NCI-H510A treated with DMSO at 0.1 percent for 48 hours (cell line): ENCODE results near the gene RANBP17.
"Not testable (repeated sequence)": the region's sequence is repeated elsewhere in the genome, so short reads cannot be mapped to it uniquely, and the experiment has no call there.

Experiments
- DNase-seq: peaks from one replicate; lab custom pipeline; 2025; lab: John Stamatoyannopoulos, UW

Gene RANBP17

DNA sequence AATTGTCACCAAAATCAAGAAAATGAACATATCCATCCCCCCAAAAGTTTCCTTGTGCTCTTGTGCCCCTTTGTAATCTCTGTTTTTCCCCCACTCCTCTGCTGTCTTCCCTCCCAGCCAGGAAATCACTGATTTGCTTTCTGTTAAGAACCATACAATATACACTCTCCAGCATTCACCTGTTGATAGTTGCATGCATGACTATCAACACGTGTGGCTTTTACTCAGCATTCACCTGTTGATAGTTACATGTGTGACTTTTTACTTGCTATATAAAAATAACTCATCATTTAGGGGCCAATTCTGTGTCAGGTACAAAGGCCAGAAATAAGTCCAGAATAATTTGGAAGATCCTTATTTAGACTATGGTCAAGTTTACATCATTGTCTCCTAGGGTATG lies 6.0 kb downstream of the RANBP17 start:
- no peak for DNase-seq

DNA sequence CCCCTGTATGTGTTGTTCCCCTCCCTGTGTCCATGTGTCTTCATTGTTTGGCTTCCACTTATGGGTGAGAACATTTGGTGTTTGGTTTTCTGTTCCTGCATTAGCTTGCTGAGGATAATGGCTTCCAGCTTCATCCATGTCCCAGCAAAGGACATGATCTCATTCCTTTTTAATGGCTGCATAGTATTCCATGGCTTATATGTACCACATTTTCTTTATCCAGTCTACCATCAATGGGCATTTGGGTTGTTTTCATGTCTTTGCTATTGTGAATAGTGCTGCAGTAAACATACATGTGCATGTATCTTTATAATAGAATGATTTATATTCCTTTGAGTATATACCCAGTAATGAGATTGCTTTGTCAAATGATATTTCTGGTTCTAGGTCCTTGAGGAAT lies 8.6 kb downstream of the RANBP17 start:
- DNase-seq, result not testable (repeated sequence)

DNA sequence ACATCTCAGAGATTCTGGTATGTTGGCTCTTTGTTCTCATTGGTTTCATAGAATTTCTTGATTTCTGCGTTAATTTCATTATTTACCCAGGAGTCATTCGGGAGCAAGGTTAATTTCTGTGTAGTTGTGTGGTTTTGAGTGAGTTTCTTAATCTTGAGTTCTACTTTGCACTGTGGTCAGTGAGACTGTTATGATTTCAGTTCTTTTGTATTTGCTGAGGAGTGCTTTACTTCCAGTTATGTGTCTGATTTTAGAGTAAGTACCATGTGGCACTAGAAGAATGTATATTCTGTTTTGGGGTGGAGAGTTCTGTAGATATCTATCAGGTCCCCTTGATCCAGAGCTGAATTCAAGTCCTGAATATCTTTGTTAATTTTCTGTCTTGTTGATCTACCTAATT lies 12.2 kb downstream of the RANBP17 start:
- DNase-seq, result no peak

DNA sequence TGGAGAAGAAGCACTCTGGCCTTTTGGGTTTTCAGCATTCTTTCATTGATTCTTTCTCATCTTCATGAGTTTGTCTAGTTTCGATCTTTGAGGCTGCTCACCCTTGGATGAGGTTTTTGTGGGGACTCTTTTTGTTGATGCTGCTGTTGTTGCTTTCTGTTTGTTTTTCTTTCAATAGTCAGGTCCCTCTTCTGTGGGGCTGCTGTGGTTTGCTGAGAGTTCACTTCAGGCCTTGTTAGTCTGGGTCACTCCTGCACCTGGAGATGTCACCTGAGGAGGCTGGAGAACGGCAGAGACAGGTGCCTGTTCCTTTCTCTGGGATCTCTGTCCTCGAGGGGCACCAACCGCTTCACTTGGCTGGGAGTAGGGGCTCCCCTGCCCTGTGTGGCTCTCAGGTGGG lies 14.0 kb downstream of the RANBP17 start:
- no peak for DNase-seq

DNA sequence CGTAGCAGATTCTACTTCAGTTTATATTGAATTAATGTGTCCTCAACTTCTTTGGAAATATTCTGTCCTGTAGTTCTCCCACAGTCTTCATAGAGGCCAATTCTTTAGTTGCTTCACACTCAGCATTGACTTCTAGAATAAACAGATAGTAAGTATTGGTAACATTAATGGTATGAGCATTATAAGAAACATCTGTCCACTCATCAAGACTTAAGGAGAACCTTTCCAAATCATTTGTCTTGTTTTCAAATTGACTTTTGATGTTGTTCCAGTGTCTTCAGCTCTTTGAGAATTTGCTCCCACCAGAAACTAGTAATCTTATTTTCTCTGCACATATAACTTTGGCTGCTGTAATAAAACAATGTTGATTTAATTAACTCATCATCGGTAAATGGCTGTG lies 18.3 kb downstream of the RANBP17 start:
- no peak for DNase-seq

DNA sequence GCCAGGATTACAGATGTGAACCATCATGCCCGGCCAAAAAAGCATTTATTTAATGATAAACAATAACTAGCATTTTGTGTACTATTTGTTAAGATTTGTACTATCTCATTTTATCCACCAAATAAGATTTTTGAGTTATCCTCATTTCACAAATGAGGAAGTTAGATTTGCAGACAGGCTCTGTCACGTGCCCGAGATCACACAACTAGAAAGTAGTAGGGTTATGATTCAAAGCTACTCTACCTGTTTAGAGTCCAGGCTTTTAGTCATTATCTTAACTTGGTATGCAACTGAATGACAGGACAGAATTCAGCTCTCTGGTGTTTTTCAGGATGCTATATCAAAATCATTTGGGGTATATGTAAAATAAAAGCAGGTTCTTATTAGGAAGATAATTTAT lies 20.5 kb downstream of the RANBP17 start:
- no peak for DNase-seq

- no peak for DNase-seq
Measured at GRCh38 chr5:170885256-170885655, 23.4 kb downstream of the RANBP17 start.

DNA sequence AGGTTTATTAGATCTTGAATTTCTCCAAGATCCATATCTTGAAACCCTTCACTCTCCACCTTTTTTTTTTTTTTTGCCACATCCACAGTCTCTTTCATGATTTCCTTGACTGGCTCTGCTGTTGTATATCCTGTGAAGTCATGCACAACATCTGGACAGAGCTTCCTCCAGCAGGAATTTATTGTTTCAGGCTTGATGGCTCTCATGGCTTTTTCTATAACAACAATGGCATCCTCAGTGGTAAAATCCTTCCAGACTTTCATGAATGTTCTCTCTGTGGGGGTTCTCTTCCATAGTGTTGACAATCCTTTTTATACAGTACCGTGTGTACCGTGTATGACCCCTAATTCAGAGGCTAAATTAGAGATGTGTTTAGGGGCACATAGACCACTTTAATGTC lies 24.0 kb downstream of the RANBP17 start:
- DNase-seq, result no peak

DNA sequence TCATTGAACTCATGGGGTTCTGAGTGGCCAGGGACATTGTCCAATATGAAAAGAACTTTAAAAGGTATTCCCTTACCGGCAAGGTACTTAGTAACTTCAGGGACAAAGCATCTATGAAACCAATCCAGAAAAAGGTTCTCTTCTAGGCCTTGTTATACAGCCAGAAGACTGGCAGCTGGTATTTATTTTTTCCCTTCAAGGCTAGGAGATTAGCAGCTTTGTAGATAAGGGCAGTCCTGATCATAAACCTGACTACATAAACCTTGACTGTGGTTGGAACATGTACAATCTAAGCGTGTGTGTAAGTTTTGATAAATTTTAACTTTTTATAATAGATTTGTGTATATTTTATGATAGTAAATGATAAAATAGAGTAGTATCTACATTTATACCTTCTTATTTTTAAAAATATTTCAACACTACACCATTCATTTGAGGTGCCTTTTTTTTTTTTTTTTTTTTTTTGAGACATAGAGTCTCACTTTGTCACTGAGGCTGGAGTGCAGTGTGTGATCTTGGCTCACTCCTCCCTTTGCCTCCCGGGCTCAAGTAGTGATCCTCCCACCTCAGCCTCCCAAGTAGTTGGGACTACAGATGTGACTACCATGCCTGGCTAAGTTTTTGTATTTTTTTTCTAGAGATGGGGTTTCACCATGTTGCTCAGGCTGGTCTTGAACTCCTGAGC lies 24.5 kb downstream of the RANBP17 start:
- no peak for DNase-seq

- no peak for DNase-seq
Measured at GRCh38 chr5:170892196-170892595, 30.4 kb downstream of the RANBP17 start.

GRCh38 chr5:170894665-170895064 lies 32.8 kb downstream of the RANBP17 start:
- no peak for DNase-seq

GRCh38 chr5:170896779-170897178 lies 35.0 kb downstream of the RANBP17 start:
- DNase-seq, result no peak

DNA sequence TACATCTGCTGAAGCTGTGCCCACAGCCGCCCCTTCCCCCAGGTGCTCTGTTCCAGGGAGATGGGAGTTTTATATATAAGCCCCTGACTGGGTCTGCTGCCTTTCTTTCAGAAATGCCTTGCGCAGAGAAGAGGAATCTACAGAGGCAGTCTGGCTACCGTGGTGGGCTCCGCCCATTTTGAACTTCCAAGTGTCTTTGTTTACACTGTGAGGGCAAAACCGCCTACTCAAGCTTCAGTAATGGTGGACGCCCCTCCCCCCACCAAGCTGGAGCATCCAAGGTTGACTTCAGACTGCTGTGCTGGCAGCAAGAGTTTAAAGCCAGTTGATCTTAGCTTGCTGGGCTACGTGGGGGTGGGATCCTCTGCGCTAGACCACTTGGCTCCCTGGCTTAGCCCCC lies 41.3 kb downstream of the RANBP17 start:
- DNase-seq, result no peak

- no peak for DNase-seq
Measured at GRCh38 chr5:170907758-170908157, 45.9 kb downstream of the RANBP17 start.

DNA sequence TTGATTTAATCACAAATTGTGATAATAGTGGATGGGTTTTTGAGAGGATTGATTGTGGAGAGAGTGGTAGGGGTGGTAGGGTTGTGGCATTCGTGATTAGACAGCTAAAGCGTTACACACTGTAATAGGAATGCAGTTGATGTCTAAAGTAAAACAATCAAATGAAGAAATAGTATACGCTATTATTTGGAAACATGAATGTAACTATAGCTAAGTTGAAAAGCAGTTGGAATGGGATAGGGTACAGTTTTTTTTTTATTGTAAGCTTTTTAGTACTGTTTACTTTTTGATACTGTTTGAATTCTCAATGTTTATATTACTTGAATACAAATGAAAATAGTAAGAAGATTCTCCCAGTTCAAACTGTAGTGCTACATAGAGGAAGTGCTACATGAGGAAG lies 51.8 kb downstream of the RANBP17 start:
- no peak for DNase-seq

DNA sequence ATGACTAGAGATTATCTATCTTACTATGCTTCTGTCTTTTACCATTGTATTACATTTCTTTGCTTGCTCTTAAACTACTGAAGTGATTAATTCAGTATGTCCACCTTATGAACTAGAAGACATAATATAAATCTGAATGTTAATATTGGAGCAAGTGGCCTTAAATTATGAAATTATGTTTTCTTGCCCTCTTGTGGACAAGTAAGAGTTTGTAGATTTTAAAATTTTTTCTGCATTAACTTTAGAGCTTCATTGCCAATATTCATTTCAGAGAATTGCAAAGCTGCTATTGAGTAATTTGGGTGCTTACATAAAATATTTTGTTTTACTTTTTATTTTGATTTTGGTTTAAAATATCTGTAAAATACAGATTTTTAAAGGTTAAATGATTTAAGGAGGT lies 55.3 kb downstream of the RANBP17 start:
- DNase-seq, result no peak

GRCh38 chr5:170920196-170920595 lies 58.4 kb downstream of the RANBP17 start:
- DNase-seq, result no peak

DNA sequence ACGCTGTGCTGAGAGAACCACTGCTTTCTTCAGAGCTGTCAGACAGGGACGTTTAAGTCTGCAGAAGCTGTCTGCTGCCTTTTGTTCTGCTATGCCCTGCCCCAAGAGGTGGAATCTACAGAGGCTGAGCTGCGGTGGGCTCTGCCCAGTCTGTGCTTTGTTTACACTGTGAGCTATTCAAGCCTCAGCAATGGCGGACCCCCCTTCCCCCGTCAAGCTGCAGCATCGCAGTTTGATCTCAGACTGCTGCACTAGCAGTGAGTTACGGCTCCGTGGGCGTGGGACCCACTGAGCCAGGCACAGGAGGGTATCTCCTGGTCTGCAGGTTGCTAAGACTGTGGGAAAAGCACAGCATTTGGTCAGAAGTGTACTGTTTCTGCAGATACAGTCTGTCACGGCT lies 60.5 kb downstream of the RANBP17 start:
- not testable (repeated sequence) for DNase-seq

DNA sequence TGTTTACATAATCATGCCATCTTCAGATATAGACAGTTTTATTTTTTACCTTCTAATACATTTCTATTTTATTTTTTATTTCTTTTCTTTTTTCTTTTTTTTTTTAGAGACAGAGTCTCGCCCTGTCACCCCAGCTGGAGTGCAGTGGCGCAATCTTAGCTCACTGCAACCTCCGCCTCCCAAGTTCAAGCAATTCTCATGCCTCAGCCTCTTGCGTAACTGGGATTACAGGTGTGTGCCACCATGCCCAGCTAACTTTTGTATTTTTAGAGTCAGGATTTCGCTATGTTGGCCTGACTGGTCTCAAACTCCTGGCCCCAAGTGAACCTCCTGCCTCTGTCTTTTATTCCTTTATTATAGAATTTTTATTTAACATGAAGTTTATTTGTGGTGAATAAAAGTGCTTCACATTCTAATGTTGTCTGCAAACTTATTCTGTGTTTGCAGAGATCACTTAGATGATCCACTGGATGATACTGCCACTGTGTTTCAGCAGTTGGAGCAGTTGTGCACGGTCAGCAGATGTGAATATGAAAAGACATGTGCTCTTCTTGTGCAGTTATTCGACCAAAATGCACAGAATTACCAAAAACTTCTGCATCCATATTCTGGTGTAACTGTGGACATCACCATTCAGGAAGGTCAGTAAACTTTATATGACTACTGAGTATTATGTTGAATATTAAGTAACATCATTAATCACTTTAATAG lies 62.2 kb downstream of the RANBP17 start:
- no peak for DNase-seq

GRCh38 chr5:170935534-170936218 lies 73.9 kb downstream of the RANBP17 start:
- not testable (repeated sequence) for DNase-seq

DNA sequence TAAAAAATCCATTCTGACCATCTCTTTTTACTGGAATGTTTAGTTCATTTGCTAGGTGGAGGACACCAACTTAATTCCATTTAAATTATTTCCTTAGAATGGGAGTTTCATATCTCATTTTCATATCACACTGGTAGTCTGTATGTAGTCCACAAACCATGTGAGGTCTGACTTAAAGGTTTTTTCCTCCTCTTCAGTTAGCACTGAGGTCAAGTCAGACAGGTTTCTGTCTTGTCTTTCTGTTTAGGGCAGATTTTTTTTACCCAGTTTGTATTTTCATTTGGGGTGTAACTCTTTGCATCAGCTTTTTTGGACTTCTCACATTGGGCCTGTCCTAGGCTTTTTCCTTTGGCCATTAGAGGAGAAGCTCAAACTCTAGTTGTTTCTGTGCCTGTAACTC lies 75.3 kb downstream of the RANBP17 start:
- DNase-seq, result no peak

GRCh38 chr5:170937914-170938313 lies 76.1 kb downstream of the RANBP17 start:
- no peak for DNase-seq

GRCh38 chr5:170939178-170939577 lies 77.4 kb downstream of the RANBP17 start:
- DNase-seq, result no peak
